Fibroblast of lung (primary cell): Measurements from ENCODE around the gene RAB44. TPM values are rescaled to one million over a fixed set of nuclear protein-coding genes. Genes with fewer than 3 reads are reported as not detected.
"Not testable (repeated sequence)": the region's sequence is repeated elsewhere in the genome, so short reads cannot be mapped to it uniquely, and the experiment has no call there.

Source experiments
- DNase-seq, 2 donors: peaks; one replicate each; pipeline versions ENCODE4 v3.0.0 to v3.0.0-alpha.2; 2010; ENCODE audit warnings: low read depth in 2 of 2
- H2AFZ ChIP-seq: 2 replicates; pipeline ENCODE4 v1.5.1; 2012; ENCODE audit warnings: low read length, control low read depth, inconsistent platforms
- H3K27ac ChIP-seq: 2 replicates; pipeline ENCODE4 v1.5.1; 2011; ENCODE audit warnings: low read length, control low read depth; ENCODE audit not compliant: insufficient read depth
- H3K27me3 ChIP-seq: 2 replicates; pipeline ENCODE4 v1.5.1; 2011; ENCODE audit warnings: mild to moderate bottlenecking, low read length; ENCODE audit not compliant: control insufficient read depth, insufficient read depth
- H3K36me3 ChIP-seq: 2 replicates; pipeline ENCODE4 v1.5.1; 2011; ENCODE audit warnings: low read length; ENCODE audit not compliant: control insufficient read depth, insufficient read depth
- H3K4me1 ChIP-seq: 2 replicates; pipeline ENCODE4 v1.5.1; 2011; ENCODE audit warnings: low read length; ENCODE audit not compliant: control insufficient read depth, insufficient read depth; ENCODE audit errors: extremely low read depth
- H3K4me2 ChIP-seq: 2 replicates; pipeline ENCODE4 v1.5.1; 2011; ENCODE audit warnings: low read length, control low read depth; ENCODE audit not compliant: insufficient read depth; ENCODE audit errors: extremely low read depth
- H3K4me3 ChIP-seq, 4 experiments: fragments of 200-600 bp in 1 of 4; sonication (generic) in 1 of 4; replicated peaks in 1 of 4; 2 replicates each; pipeline ENCODE4 v1.5.1; 2011 to 2016; ENCODE audit warnings: low read length in 4 of 4, low read depth in 3 of 4, mild to moderate bottlenecking in 3 of 4, control low read depth in 2 of 4, inconsistent platforms in 1 of 4, mixed read lengths in 1 of 4; ENCODE audit not compliant: insufficient read depth in 1 of 4; ENCODE audit errors: control extremely low read depth in 1 of 4
- H3K79me2 ChIP-seq: 2 replicates; pipeline ENCODE4 v1.5.1; 2012; ENCODE audit warnings: mild to moderate bottlenecking, low read length, inconsistent platforms; ENCODE audit not compliant: control insufficient read depth, insufficient read depth
- H3K9ac ChIP-seq: 2 replicates; pipeline ENCODE4 v1.5.1; 2011; ENCODE audit warnings: mild to moderate bottlenecking, low read length, control low read depth; ENCODE audit not compliant: insufficient read depth
- H3K9me3 ChIP-seq: 2 replicates; pipeline ENCODE4 v1.5.1; 2012; ENCODE audit warnings: low read depth, low read length; ENCODE audit not compliant: control insufficient read depth, insufficient read depth
- H4K20me1 ChIP-seq: 2 replicates; pipeline ENCODE4 v1.5.1; 2011; ENCODE audit warnings: low read length; ENCODE audit not compliant: control insufficient read depth, insufficient read depth; ENCODE audit errors: extremely low read depth
- CTCF ChIP-seq, 2 donors: IDR thresholded peaks in 1 of 2; conservative IDR thresholded peaks in 1 of 2; 1 replicate in 1 of 2; 2 replicates in 1 of 2; pipeline ENCODE4 v1.5.1; 2011 to 2012; ENCODE audit warnings: low read length in 2 of 2, control low read depth in 1 of 2, inconsistent platforms in 1 of 2, low read depth in 1 of 2, mild to moderate bottlenecking in 1 of 2
- EZH2 ChIP-seq: IDR thresholded peaks from 2 replicates; pipeline ENCODE4 v1.5.1; 2012; ENCODE audit warnings: low read length, control low read depth, mild to moderate bottlenecking; ENCODE audit errors: missing control alignments
- polyA plus RNA-seq, 2 donors: library from polyadenylated mRNA; depleted of rRNA in 1 of 2; stranded (reverse) in 1 of 2; unstranded in 1 of 2; fragments of >200 nt; gene quantifications; 2 replicates each; pipeline ENCODE4 v1.2.1, GENCODE V29; 2011 to 2012; ENCODE audit warnings: missing spikeins in 1 of 2
- total RNA-seq: library from RNA; depleted of rRNA; stranded (reverse); fragments of >200 nt; gene quantifications from 2 replicates; pipeline ENCODE4 v1.2.1, GENCODE V29; 2014

The RAB44 gene
- total and polyA plus RNA-seq, 2 donors (not counting 1 experiment from before 2014, with no cell fraction given), result under 0.01 TPM; not detected in 1

- H3K9ac ChIP-seq, result no peak overlapping the region
- no peak overlapping the region for H3K27ac ChIP-seq
- H3K27me3 ChIP-seq, result peaks cover 3% of the 10 kb centered on the region
- H3K4me2 ChIP-seq, result no peak overlapping the region
- no peaks in the 10 kb centered on the region for H3K79me2 ChIP-seq
- no peaks in the 10 kb centered on the region for H3K4me1 ChIP-seq
- no peaks in the 10 kb centered on the region for H3K36me3 ChIP-seq
- H2AFZ ChIP-seq, result no peak overlapping the region
- H3K4me3 ChIP-seq, result no peak overlapping the region
- no peaks in the 10 kb centered on the region for H3K9me3 ChIP-seq
- TF ChIP-seq EZH2, result no peak
- TF ChIP-seq CTCF (conservative IDR thresholded peaks at IDR 0.05 in 1 of 2, IDR thresholded peaks at IDR 0.05 in 1 of 2; ENCODE audit: low read depth in 1 of 2, low read length in 2 of 2), result no peak
- H4K20me1 ChIP-seq, result no peaks in the 10 kb centered on the region
- peak in 1 of 2 donors; percentile 17 for DNase-seq
These were observed 46.7 kb upstream of the RAB44 start for GRCh38 chr6:36650848-36651478.

- Histone ChIP-seq H3K4me1 (no peaks in the 10 kb centered on the region), H3K36me3 (no peaks in the 10 kb centered on the region), H3K4me3 (no peak overlapping the region), H3K79me2 (no peaks in the 10 kb centered on the region), H3K27ac (no peak overlapping the region), H4K20me1 (no peaks in the 10 kb centered on the region), H3K9me3 (no peaks in the 10 kb centered on the region), H2AFZ (no peak overlapping the region), H3K27me3 (peaks cover 3% of the 10 kb centered on the region), H3K4me2 (no peak overlapping the region), H3K9ac (no peak overlapping the region)
- no peak for TF ChIP-seq CTCF (conservative IDR thresholded peaks at IDR 0.05 in 1 of 2, IDR thresholded peaks at IDR 0.05 in 1 of 2; ENCODE audit: low read depth in 1 of 2, low read length in 2 of 2)
- DNase-seq, result no peak
These were observed 45.8 kb upstream of the RAB44 start for GRCh38 chr6:36651659-36652379.

- not testable (repeated sequence) for H4K20me1 ChIP-seq, H3K9me3 ChIP-seq, H3K4me2 ChIP-seq, H2AFZ ChIP-seq, H3K27me3 ChIP-seq, H3K4me3 ChIP-seq, DNase-seq, H3K36me3 ChIP-seq, H3K27ac ChIP-seq, H3K4me1 ChIP-seq, H3K9ac ChIP-seq, H3K79me2 ChIP-seq
These were observed 43.2 kb upstream of the RAB44 start for GRCh38 chr6:36654469-36654868.
